ENCODE measurements around the gene NACC2.

Gene NACC2

GRCh38 chr9:136127313-136127712 lies 32.2 kb upstream of the NACC2 start:
- no peak for DNase-seq (ENCODE audit: extremely low read depth, low read depth)
- TF ChIP-seq, protein P1, sequence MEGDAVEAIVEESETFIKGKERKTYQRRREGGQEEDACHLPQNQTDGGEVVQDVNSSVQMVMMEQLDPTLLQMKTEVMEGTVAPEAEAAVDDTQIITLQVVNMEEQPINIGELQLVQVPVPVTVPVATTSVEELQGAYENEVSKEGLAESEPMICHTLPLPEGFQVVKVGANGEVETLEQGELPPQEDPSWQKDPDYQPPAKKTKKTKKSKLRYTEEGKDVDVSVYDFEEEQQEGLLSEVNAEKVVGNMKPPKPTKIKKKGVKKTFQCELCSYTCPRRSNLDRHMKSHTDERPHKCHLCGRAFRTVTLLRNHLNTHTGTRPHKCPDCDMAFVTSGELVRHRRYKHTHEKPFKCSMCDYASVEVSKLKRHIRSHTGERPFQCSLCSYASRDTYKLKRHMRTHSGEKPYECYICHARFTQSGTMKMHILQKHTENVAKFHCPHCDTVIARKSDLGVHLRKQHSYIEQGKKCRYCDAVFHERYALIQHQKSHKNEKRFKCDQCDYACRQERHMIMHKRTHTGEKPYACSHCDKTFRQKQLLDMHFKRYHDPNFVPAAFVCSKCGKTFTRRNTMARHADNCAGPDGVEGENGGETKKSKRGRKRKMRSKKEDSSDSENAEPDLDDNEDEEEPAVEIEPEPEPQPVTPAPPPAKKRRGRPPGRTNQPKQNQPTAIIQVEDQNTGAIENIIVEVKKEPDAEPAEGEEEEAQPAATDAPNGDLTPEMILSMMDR (IDR thresholded peaks at IDR 0.05; ENCODE audit: low read depth, low read length) = no peak

DNA sequence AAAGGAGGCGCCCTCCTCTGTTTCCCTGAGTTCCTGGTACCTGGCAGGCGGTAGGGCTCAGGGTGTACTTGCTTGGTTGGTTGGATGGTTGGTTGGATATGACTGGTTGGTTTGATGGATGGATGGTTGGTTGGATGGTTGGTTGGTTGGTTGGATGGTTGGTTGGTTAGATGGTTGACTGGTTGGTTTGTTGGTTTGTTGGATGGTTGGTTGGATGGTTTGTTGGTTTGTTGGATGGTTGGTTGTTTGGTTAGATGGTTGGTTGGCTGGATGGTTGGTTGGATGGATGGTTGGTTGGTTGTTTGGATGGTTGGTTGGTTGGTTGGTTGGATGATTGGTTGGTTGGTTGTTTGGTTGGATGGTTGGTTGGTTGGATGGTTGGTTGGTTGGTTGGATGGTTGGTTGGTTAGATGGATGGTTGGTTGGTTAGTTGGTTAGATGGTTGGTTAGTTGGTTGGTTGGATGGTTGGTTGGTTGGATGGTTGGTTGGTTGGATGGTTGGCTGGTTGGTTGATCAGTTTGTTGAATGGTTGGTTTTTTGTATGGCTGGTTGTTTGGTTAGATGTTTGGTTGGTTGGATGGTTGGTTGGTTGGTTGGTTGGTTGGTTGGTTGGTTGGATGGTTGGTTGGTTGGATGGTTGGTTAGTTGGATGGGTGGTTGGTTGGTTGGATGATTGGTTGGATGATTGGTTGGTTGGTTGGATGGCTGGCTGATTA lies 30.0 kb upstream of the NACC2 start:
- no peak for DNase-seq (ENCODE audit: extremely low read depth, low read depth)
- TF ChIP-seq, protein P1 (IDR thresholded peaks at IDR 0.05; ENCODE audit: low read depth, low read length) = no peak

GRCh38 chr9:136122425-136123383 lies 27.6 kb upstream of the NACC2 start:
- DNase-seq (ENCODE audit: extremely low read depth, low read depth) = no peak
- TF ChIP-seq, protein P1 (IDR thresholded peaks at IDR 0.05; ENCODE audit: low read depth, low read length) = no peak; the same call in none of the 2 replicates

DNA sequence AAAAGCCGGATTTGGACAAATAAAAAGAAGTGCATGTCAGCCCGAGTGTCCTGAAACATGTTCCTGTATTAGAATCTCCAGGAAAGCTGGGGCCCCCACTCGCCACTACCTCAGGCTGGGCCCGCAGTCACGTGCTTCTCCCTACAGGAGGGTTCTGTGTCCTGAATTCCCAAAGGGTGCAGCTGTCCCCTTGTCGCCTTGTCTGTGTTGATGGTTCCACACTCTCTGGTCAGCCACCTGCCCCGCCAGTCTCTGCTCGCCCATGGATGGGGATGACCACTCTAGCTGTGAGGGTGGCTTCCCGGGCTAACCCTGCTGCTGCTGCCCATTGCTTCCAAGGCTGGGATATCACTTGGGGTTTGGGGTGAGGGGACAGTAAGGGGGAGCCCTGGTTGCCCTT lies 26.7 kb upstream of the NACC2 start:
- DNase-seq (ENCODE audit: extremely low read depth, low read depth) = no peak
- TF ChIP-seq, protein P1 (IDR thresholded peaks at IDR 0.05; ENCODE audit: low read depth, low read length) = no peak

- DNase-seq (ENCODE audit: extremely low read depth, low read depth) = no peak
- TF ChIP-seq, protein P1 (IDR thresholded peaks at IDR 0.05; ENCODE audit: low read depth, low read length) = no peak
Measured at GRCh38 chr9:136120438-136120844, 25.4 kb upstream of the NACC2 start.

GRCh38 chr9:136119883-136120393 lies 24.8 kb upstream of the NACC2 start:
- DNase-seq (ENCODE audit: extremely low read depth, low read depth) = no peak
- TF ChIP-seq, protein P1 (IDR thresholded peaks at IDR 0.05; ENCODE audit: low read depth, low read length) = no peak
